ENCODE measurements around the gene PCSK6. TPM values are rescaled to one million over a fixed set of nuclear protein-coding genes. Genes with fewer than 3 reads are reported as not detected.
"Not testable (repeated sequence)": the region's sequence is repeated elsewhere in the genome, so short reads cannot be mapped to it uniquely, and the experiment has no call there.

PCSK6 gene
- total RNA-seq, 2 experiments from 2014 or later: 2.7 to 3.0 TPM

DNA sequence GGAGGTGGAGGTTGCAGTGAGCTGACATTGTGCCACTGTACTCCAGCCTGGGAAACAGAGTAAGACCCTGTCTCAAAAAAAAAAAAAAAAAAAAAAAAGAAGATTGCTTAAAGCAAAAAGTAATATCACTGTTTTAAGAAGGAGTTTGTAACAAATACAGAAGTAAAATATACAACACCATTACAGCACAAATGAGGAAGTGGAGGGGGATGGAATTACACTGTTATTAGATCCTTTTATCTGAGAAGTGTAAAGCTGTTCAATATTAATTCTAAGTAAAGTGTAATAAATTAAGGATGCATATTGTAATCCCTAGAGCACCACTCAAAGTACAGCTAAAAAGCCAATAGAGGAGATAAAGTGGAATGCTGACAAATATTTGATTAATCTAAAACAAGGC lies 147.5 kb downstream of the PCSK6 start:
- intact Hi-C loops (cut with micrococcal nuclease): no loop called here
- no peak for ATAC-seq
- no peak overlapping the region for H3K4me3 Mint-ChIP-seq
- no peak for DNase-seq
- POLR2A ChIA-PET: no interaction called here
- CTCF ChIA-PET: interaction anchor here (1.3 kb wide), 1 partner anchor 299 kb away, joined by 4 read pairs; no protein-coding TSS in a partner anchor
- no peaks in the 10 kb centered on the region for H3K9me3 Mint-ChIP-seq
- H3K36me3 Mint-ChIP-seq (ENCODE audit: low read depth): no peaks in the 10 kb centered on the region
- no peak overlapping the region for H3K27ac Mint-ChIP-seq
- TF ChIP-seq, protein P1, sequence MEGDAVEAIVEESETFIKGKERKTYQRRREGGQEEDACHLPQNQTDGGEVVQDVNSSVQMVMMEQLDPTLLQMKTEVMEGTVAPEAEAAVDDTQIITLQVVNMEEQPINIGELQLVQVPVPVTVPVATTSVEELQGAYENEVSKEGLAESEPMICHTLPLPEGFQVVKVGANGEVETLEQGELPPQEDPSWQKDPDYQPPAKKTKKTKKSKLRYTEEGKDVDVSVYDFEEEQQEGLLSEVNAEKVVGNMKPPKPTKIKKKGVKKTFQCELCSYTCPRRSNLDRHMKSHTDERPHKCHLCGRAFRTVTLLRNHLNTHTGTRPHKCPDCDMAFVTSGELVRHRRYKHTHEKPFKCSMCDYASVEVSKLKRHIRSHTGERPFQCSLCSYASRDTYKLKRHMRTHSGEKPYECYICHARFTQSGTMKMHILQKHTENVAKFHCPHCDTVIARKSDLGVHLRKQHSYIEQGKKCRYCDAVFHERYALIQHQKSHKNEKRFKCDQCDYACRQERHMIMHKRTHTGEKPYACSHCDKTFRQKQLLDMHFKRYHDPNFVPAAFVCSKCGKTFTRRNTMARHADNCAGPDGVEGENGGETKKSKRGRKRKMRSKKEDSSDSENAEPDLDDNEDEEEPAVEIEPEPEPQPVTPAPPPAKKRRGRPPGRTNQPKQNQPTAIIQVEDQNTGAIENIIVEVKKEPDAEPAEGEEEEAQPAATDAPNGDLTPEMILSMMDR (IDR thresholded peaks at IDR 0.05): no peak
- H3K4me1 Mint-ChIP-seq (ENCODE audit: low read depth): no peaks in the 10 kb centered on the region
- peaks cover 8% of the 10 kb centered on the region for H3K27me3 Mint-ChIP-seq

DNA sequence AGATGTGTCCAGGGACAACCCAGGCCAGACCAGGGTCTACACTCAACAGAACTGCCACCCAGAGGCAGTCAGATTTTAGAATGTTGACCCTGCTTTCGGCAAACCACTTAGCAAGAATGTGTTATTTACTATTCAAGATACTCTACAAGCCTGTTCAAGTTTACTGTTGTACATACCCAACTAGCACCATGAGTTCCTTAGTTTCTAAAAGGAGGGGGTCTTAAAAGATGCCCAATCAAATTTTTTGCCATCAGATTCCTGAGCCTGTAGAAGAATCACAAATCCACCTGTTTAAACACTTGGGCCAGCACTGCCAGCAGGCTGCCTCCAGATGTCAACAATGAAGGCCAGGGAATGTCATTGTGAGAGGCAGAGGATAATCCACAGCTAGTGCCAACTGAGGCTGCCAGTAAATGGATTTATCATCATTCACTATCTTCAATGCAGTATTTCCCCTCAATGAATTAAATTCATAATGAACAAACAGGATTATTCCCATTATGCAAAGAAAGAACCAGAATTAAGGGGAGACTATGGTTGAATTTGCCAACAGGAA lies 150.9 kb downstream of the PCSK6 start:
- Mint-ChIP-seq H3K27ac (no peak overlapping the region), H3K9me3 (peaks cover 11% of the 10 kb centered on the region), H3K27me3 (peaks cover 4% of the 10 kb centered on the region), H3K36me3 (ENCODE audit: low read depth) (peaks cover 10% of the 10 kb centered on the region), H3K4me1 (ENCODE audit: low read depth) (peaks cover 9% of the 10 kb centered on the region), H3K4me3 (no peak overlapping the region)
- intact Hi-C loops (cut with micrococcal nuclease): no loop called here
- DNase-seq (no peak), ATAC-seq (no peak)
- CTCF ChIA-PET: interaction anchor here (0.8 kb wide), 1 partner anchor 18 kb away, joined by 3 read pairs; no protein-coding TSS in a partner anchor
- POLR2A ChIA-PET: no interaction called here
- TF ChIP-seq, protein P1 (IDR thresholded peaks at IDR 0.05): no peak

DNA sequence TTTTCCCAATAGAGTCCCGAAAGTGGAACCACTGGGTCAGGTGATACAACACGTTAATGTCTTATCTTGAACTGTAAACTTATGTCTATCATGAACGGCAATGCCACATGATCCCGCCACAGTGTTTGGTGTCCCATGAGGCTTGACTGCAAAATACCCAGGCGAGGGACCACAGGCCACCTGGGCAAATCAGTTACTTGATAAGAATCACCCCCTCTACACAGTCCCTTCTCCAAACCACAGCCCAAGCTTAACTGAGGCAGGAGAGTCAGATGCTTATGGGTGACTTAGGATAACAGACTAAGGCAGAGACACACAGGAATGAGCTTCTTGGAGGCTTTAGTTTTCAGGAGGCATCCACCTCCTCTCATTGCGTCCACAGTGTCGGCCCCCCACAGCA lies 151.5 kb downstream of the PCSK6 start:
- ChIA-PET POLR2A (no interaction called here), CTCF (interaction anchor here (0.8 kb wide), 1 partner anchor 18 kb away, joined by 3 read pairs; no protein-coding TSS in a partner anchor)
- H3K36me3 Mint-ChIP-seq (ENCODE audit: low read depth): peaks cover 13% of the 10 kb centered on the region
- H3K9me3 Mint-ChIP-seq: peaks cover 11% of the 10 kb centered on the region
- no peak overlapping the region for H3K27ac Mint-ChIP-seq
- no peak overlapping the region for H3K4me3 Mint-ChIP-seq
- TF ChIP-seq, protein P1 (IDR thresholded peaks at IDR 0.05): no peak
- ATAC-seq (no peak), DNase-seq (no peak)
- H3K4me1 Mint-ChIP-seq (ENCODE audit: low read depth): peaks cover 12% of the 10 kb centered on the region
- intact Hi-C loops (cut with micrococcal nuclease): no loop called here
- H3K27me3 Mint-ChIP-seq: peaks cover 3% of the 10 kb centered on the region

DNA sequence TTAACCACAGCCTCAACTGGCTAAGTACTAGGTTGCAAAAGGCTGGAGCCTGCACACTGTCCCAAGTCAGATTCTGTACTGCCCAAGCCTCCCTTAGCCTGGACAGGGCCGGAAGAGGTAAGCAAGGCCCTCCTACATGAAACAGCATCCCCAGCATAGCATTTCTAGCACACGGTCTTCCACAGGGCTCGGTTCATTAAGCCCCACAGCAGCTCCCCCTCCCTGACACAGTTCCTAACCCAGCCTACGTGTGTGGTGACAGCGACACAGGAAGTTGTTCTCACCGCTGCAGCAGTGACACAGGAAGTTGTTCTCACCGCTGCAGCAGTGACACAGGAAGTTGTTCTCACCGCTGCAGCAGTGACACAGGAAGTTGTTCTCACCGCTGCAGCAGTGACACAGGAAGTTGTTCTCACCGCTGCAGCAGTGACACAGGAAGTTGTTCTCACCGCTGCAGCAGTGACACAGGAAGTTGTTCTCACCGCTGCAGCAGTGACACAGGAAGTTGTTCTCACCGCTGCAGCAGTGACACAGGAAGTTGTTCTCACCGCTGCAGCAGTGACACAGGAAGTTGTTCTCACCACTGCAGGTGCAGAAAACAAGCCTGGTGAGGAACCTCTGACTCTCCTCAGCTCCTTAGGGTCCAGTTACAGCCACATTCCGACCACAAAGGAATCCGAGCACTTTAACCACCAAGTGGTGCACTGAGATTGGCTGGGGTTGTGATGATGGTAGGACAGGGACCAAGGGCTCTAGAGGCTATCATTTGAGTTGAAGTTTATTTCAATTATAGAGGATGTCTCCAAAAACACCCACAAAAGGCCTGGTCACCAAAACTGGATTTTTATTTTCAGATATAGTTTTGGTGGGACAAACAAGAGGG lies 155.4 kb downstream of the PCSK6 start:
- H3K9me3 Mint-ChIP-seq: peaks cover 11% of the 10 kb centered on the region
- ChIA-PET POLR2A (interaction anchor here (0.6 to 2.1 kb wide), 5 partner anchors 13 to 313 kb away, joined by 3 to 9 read pairs (median 4); partner anchors contain the start of gene SNRPA1), CTCF (interaction anchor here (6.8 kb wide), 1 partner anchor 13 kb away, joined by 46 read pairs; no protein-coding TSS in a partner anchor)
- H3K4me1 Mint-ChIP-seq (ENCODE audit: low read depth): peaks cover 12% of the 10 kb centered on the region
- intact Hi-C loops (cut with micrococcal nuclease); H3K27me3 Mint-ChIP-seq: not testable (repeated sequence)
- H3K27ac Mint-ChIP-seq: peak overlapping the region; percentile 96
- ATAC-seq (peak; percentile 97), DNase-seq (peak; percentile 79)
- peak overlapping the region; percentile 68 for H3K4me3 Mint-ChIP-seq
- peaks cover 13% of the 10 kb centered on the region for H3K36me3 Mint-ChIP-seq (ENCODE audit: low read depth)

DNA sequence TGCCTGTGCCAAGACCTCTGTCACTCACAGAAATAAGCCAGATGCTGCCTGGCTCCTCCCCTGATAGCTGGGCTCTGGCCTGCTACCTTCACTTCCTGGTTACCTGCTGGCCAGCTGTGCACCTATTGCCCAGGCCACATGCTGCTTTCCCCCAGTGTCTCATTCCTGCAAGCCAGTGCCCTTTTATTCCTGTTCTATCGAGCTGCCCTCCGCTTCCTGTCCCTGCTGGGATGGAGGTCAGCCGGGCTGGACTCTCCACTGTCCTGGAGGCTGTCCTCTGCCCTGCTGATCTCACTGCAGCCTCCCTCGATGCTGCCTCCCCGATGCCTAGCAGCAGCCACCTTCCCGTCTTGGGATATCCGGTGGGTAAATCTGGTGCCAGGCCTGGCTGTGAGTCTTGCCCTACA lies 157.4 kb downstream of the PCSK6 start:
- ATAC-seq (no peak), DNase-seq (no peak)
- H3K27me3 Mint-ChIP-seq: no peaks in the 10 kb centered on the region
- H3K27ac Mint-ChIP-seq: no peak overlapping the region
- peaks cover 12% of the 10 kb centered on the region for H3K4me1 Mint-ChIP-seq (ENCODE audit: low read depth)
- H3K36me3 Mint-ChIP-seq (ENCODE audit: low read depth): peaks cover 13% of the 10 kb centered on the region
- intact Hi-C loops (cut with micrococcal nuclease): no loop called here
- POLR2A ChIA-PET: interaction anchor here (0.9 kb wide), 1 partner anchor 12 kb away, joined by 4 read pairs; no protein-coding TSS in a partner anchor
- CTCF ChIA-PET: interaction anchor here (1.2 to 6.8 kb wide), 2 partner anchors 11 to 37 kb away, joined by 3 to 46 read pairs; partner anchors contain the start of gene SNRPA1
- H3K9me3 Mint-ChIP-seq: peaks cover 11% of the 10 kb centered on the region
- no peak overlapping the region for H3K4me3 Mint-ChIP-seq
- TF ChIP-seq, protein P1 (IDR thresholded peaks at IDR 0.05): no peak
